ENCODE data around the gene XCR1.
"Not testable (repeated sequence)": the region's sequence is repeated elsewhere in the genome, so short reads cannot be mapped to it uniquely, and the experiment has no call there.

XCR1 gene

GRCh38 chr3:46060551-46060950, 33.3 kb upstream of the XCR1 start:
- H3K27me3 ChIP-seq (ENCODE audit: control insufficient read depth, insufficient read depth, low read length), result peaks cover 9% of the 10 kb centered on the region
- no peak overlapping the region for H3K4me3 ChIP-seq (ENCODE audit: low read length)
- no peaks in the 10 kb centered on the region for H3K36me3 ChIP-seq (ENCODE audit: control insufficient read depth, insufficient read depth, low read length)
- H3K9ac ChIP-seq (ENCODE audit: low read length), result no peak overlapping the region
- H3K9me3 ChIP-seq (ENCODE audit: control insufficient read depth, low read length), result no peaks in the 10 kb centered on the region
- no peaks in the 10 kb centered on the region for H3K4me1 ChIP-seq (ENCODE audit: control insufficient read depth, insufficient read depth, low read length)

GRCh38 chr3:46059432-46059831, 32.1 kb upstream of the XCR1 start:
- peaks cover 5% of the 10 kb centered on the region for H3K27me3 ChIP-seq (ENCODE audit: control insufficient read depth, insufficient read depth, low read length)
- no peaks in the 10 kb centered on the region for H3K4me1 ChIP-seq (ENCODE audit: control insufficient read depth, insufficient read depth, low read length)
- H3K9me3 ChIP-seq (ENCODE audit: control insufficient read depth, low read length), result no peaks in the 10 kb centered on the region
- no peaks in the 10 kb centered on the region for H3K36me3 ChIP-seq (ENCODE audit: control insufficient read depth, insufficient read depth, low read length)
- no peak overlapping the region for H3K9ac ChIP-seq (ENCODE audit: low read length)
- no peak overlapping the region for H3K4me3 ChIP-seq (ENCODE audit: low read length)

GRCh38 chr3:46058981-46059380, 31.7 kb upstream of the XCR1 start:
- Histone ChIP-seq H3K36me3 (ENCODE audit: control insufficient read depth, insufficient read depth, low read length) (no peaks in the 10 kb centered on the region), H3K4me1 (ENCODE audit: control insufficient read depth, insufficient read depth, low read length) (no peaks in the 10 kb centered on the region), H3K9me3 (ENCODE audit: control insufficient read depth, low read length) (no peaks in the 10 kb centered on the region), H3K9ac (ENCODE audit: low read length) (no peak overlapping the region), H3K4me3 (ENCODE audit: low read length) (no peak overlapping the region), H3K27me3 (ENCODE audit: control insufficient read depth, insufficient read depth, low read length) (peaks cover 8% of the 10 kb centered on the region)

GRCh38 chr3:46057716-46058115, 30.4 kb upstream of the XCR1 start:
- Histone ChIP-seq H3K27me3 (ENCODE audit: control insufficient read depth, insufficient read depth, low read length) (peaks cover 9% of the 10 kb centered on the region), H3K4me3 (ENCODE audit: low read length) (no peak overlapping the region), H3K36me3 (ENCODE audit: control insufficient read depth, insufficient read depth, low read length) (no peaks in the 10 kb centered on the region), H3K9ac (ENCODE audit: low read length) (no peak overlapping the region), H3K4me1 (ENCODE audit: control insufficient read depth, insufficient read depth, low read length) (no peaks in the 10 kb centered on the region), H3K9me3 (ENCODE audit: control insufficient read depth, low read length) (no peaks in the 10 kb centered on the region)

- Histone ChIP-seq H3K27me3 (ENCODE audit: control insufficient read depth, insufficient read depth, low read length) (peaks cover 9% of the 10 kb centered on the region), H3K4me1 (ENCODE audit: control insufficient read depth, insufficient read depth, low read length) (no peaks in the 10 kb centered on the region), H3K9ac (ENCODE audit: low read length) (no peak overlapping the region), H3K9me3 (ENCODE audit: control insufficient read depth, low read length) (no peaks in the 10 kb centered on the region), H3K36me3 (ENCODE audit: control insufficient read depth, insufficient read depth, low read length) (no peaks in the 10 kb centered on the region), H3K4me3 (ENCODE audit: low read length) (no peak overlapping the region)
Measured at GRCh38 chr3:46056686-46057085, 29.4 kb upstream of the XCR1 start.

- H3K9ac ChIP-seq (ENCODE audit: low read length); H3K27me3 ChIP-seq (ENCODE audit: control insufficient read depth, insufficient read depth, low read length); H3K4me1 ChIP-seq (ENCODE audit: control insufficient read depth, insufficient read depth, low read length); H3K9me3 ChIP-seq (ENCODE audit: control insufficient read depth, low read length); H3K4me3 ChIP-seq (ENCODE audit: low read length); H3K36me3 ChIP-seq (ENCODE audit: control insufficient read depth, insufficient read depth, low read length): not testable (repeated sequence)
Measured at GRCh38 chr3:46053761-46054515, 26.7 kb upstream of the XCR1 start.

GRCh38 chr3:46053265-46053664, 26.0 kb upstream of the XCR1 start:
- not testable (repeated sequence) for H3K9me3 ChIP-seq (ENCODE audit: control insufficient read depth, low read length); H3K4me3 ChIP-seq (ENCODE audit: low read length); H3K9ac ChIP-seq (ENCODE audit: low read length); H3K4me1 ChIP-seq (ENCODE audit: control insufficient read depth, insufficient read depth, low read length); H3K36me3 ChIP-seq (ENCODE audit: control insufficient read depth, insufficient read depth, low read length); H3K27me3 ChIP-seq (ENCODE audit: control insufficient read depth, insufficient read depth, low read length)

- H3K9me3 ChIP-seq (ENCODE audit: control insufficient read depth, low read length), result no peaks in the 10 kb centered on the region
- no peak overlapping the region for H3K9ac ChIP-seq (ENCODE audit: low read length)
- H3K36me3 ChIP-seq (ENCODE audit: control insufficient read depth, insufficient read depth, low read length), result no peaks in the 10 kb centered on the region
- H3K4me3 ChIP-seq (ENCODE audit: low read length), result no peak overlapping the region
- H3K27me3 ChIP-seq (ENCODE audit: control insufficient read depth, insufficient read depth, low read length), result peaks cover 4% of the 10 kb centered on the region
- H3K4me1 ChIP-seq (ENCODE audit: control insufficient read depth, insufficient read depth, low read length), result no peaks in the 10 kb centered on the region
Measured at GRCh38 chr3:46052531-46052930, 25.2 kb upstream of the XCR1 start.

- H3K9ac ChIP-seq (ENCODE audit: low read length), result no peak overlapping the region
- no peaks in the 10 kb centered on the region for H3K9me3 ChIP-seq (ENCODE audit: control insufficient read depth, low read length)
- H3K36me3 ChIP-seq (ENCODE audit: control insufficient read depth, insufficient read depth, low read length), result no peaks in the 10 kb centered on the region
- H3K27me3 ChIP-seq (ENCODE audit: control insufficient read depth, insufficient read depth, low read length), result peaks cover 2% of the 10 kb centered on the region
- H3K4me1 ChIP-seq (ENCODE audit: control insufficient read depth, insufficient read depth, low read length), result no peaks in the 10 kb centered on the region
- H3K4me3 ChIP-seq (ENCODE audit: low read length), result no peak overlapping the region
Measured at GRCh38 chr3:46049093-46049492, 21.8 kb upstream of the XCR1 start.

- not testable (repeated sequence) for H3K4me1 ChIP-seq (ENCODE audit: control insufficient read depth, insufficient read depth, low read length); H3K9me3 ChIP-seq (ENCODE audit: control insufficient read depth, low read length); H3K36me3 ChIP-seq (ENCODE audit: control insufficient read depth, insufficient read depth, low read length); H3K9ac ChIP-seq (ENCODE audit: low read length); H3K4me3 ChIP-seq (ENCODE audit: low read length); H3K27me3 ChIP-seq (ENCODE audit: control insufficient read depth, insufficient read depth, low read length)
Measured at GRCh38 chr3:46046231-46046630, 18.9 kb upstream of the XCR1 start.

- no peaks in the 10 kb centered on the region for H3K27me3 ChIP-seq (ENCODE audit: control insufficient read depth, insufficient read depth, low read length)
- no peak overlapping the region for H3K4me3 ChIP-seq (ENCODE audit: low read length)
- no peaks in the 10 kb centered on the region for H3K9me3 ChIP-seq (ENCODE audit: control insufficient read depth, low read length)
- H3K9ac ChIP-seq (ENCODE audit: low read length), result no peak overlapping the region
- H3K36me3 ChIP-seq (ENCODE audit: control insufficient read depth, insufficient read depth, low read length), result no peaks in the 10 kb centered on the region
- no peaks in the 10 kb centered on the region for H3K4me1 ChIP-seq (ENCODE audit: control insufficient read depth, insufficient read depth, low read length)
Measured at GRCh38 chr3:46038916-46039315, 11.6 kb upstream of the XCR1 start.

GRCh38 chr3:46038071-46038470, 10.8 kb upstream of the XCR1 start:
- H3K9ac ChIP-seq (ENCODE audit: low read length); H3K9me3 ChIP-seq (ENCODE audit: control insufficient read depth, low read length); H3K36me3 ChIP-seq (ENCODE audit: control insufficient read depth, insufficient read depth, low read length); H3K4me1 ChIP-seq (ENCODE audit: control insufficient read depth, insufficient read depth, low read length); H3K4me3 ChIP-seq (ENCODE audit: low read length); H3K27me3 ChIP-seq (ENCODE audit: control insufficient read depth, insufficient read depth, low read length): not testable (repeated sequence)

GRCh38 chr3:46036191-46036590, 8.9 kb upstream of the XCR1 start:
- Histone ChIP-seq H3K36me3 (ENCODE audit: control insufficient read depth, insufficient read depth, low read length) (no peaks in the 10 kb centered on the region), H3K4me3 (ENCODE audit: low read length) (no peak overlapping the region), H3K4me1 (ENCODE audit: control insufficient read depth, insufficient read depth, low read length) (no peaks in the 10 kb centered on the region), H3K27me3 (ENCODE audit: control insufficient read depth, insufficient read depth, low read length) (no peaks in the 10 kb centered on the region), H3K9ac (ENCODE audit: low read length) (no peak overlapping the region), H3K9me3 (ENCODE audit: control insufficient read depth, low read length) (no peaks in the 10 kb centered on the region)
